Measurements from ENCODE around the gene KCNIP4.
"Not testable (repeated sequence)": the region's sequence is repeated elsewhere in the genome, so short reads cannot be mapped to it uniquely, and the experiment has no call there.

The KCNIP4 gene

DNA sequence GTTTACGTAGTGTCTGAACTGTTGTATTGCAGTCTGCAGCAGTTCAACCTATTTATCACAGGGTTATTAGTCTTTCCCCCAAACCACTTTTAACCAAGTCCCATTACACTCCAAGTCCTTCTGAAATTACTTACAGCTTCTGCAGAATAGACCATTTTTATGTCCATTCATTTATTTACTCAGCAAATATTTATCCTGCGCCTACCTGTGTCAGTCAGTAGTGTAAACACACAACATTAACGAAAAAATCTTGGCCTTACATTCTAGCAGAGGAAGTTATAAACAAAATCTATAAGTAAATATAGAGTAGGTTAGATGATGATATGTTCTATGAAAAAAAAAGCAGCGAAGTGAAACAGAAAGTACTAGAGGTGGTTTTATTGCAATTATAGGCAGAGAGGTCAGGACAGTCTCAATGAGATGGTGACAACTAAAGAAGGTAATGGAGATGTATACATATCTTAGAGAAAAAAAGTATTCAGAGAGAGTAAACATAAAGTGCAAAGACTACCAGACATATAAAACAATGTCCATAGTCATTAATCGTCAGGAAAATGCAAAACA lies 534.7 kb downstream of the KCNIP4 start:
- no peak for FAIRE-seq

DNA sequence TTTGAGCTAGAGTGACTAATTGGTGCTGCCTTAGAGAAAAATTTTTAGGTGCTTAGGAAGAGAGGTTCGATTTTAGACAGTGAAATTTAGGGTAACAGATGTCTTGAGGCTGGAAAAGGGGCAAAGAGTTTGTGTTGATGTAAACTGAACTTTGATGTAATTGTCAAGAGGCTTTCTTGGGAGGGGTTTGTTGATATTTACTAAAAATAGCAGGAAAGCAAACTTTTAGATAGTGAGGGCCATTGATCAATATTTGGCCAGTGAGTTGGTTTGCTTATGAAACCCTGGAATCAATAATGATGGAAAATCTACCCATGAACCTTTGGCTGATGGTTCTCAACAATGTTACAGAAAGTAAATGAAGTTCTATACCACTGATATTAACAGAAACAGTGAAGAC lies 537.5 kb downstream of the KCNIP4 start:
- FAIRE-seq (no peak), DNase-seq (ENCODE audit: extremely low spot score, insufficient read length, low read depth) (no peak)

More for the DNA sequence above, 534.7 kb downstream of the KCNIP4 start:
- no peak for DNase-seq (ENCODE audit: extremely low spot score, insufficient read length, low read depth)

- FAIRE-seq (no peak), DNase-seq (ENCODE audit: extremely low spot score, insufficient read length, low read depth) (no peak)
These were observed 538.2 kb downstream of the KCNIP4 start for GRCh38 chr4:21410372-21410771.

DNA sequence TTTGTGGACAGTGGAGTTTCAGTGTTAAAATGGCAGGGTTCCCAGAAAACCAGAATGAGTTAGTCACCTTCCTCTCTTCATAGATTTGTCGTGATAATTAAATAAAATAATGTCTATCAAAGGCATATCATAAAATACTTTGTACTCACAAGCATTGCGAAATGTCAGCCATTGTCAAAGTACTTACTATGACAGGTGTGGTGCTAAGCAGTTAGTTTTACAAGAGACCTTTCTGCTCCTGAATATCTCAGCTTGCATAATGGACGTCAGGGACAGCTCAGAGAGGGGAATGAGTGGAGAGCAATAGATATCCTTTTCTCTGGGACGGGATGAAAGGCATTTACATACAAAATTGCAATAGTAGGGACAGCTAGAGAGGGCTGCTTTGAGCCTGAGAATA lies 560.9 kb downstream of the KCNIP4 start:
- no peak for DNase-seq (ENCODE audit: extremely low spot score, insufficient read length, low read depth)
- no peak for FAIRE-seq

DNA sequence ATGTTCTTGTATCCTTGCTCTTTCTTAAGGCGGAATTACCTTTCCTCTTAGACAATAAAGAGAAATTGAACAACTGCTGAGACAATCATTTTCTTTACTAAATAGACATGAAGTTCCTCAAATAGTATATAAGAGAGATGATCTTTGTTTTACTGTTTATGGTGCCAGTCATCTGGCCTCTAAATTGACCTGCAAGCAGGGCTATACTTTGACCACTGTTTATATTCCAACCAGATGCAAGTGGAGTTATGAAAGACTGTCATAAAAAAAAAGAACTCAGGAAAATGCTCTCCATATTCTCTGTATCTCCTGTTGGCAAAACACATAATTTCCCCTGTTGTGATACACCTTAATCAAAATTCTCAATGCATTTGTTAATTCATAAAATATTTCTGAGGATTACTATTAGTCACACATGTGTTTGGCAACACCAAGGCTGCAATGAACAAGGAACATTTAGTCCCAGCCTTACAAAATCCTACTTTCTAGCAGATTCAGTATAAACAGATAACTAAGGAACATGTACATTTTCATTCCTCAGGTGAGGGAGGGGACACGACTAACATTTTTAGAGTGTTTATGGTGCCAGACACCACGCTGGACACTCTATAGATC lies 562.3 kb downstream of the KCNIP4 start:
- FAIRE-seq (no peak), DNase-seq (ENCODE audit: extremely low spot score, insufficient read length, low read depth) (no peak)

- FAIRE-seq (no peak), DNase-seq (ENCODE audit: extremely low spot score, insufficient read length, low read depth) (no peak)
These were observed 562.9 kb downstream of the KCNIP4 start for GRCh38 chr4:21385706-21386105.

- no peak for FAIRE-seq
- DNase-seq (ENCODE audit: extremely low spot score, insufficient read length, low read depth): no peak
These were observed 564.0 kb downstream of the KCNIP4 start for GRCh38 chr4:21384609-21385008.

GRCh38 chr4:21380861-21381260 lies 567.7 kb downstream of the KCNIP4 start:
- DNase-seq (ENCODE audit: extremely low spot score, insufficient read length, low read depth) (no peak), FAIRE-seq (no peak)

DNA sequence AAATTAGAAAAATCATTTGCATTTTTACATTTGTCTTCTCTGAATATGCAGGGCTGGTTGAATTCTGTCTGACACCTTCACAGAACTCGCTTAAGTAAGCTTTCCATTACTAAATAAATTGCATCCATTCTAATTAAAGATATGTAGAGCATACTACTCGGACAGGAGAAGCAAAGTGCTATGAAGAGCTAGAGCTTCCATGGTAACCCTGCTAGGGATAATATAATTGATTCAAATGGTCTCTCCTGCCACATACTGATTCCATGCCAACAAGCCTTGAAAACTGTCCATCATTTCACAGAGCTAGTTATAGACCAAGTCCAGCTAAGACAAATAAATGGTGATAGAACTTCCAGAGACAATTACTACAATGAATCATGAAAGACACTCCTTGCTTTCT lies 571.5 kb downstream of the KCNIP4 start:
- DNase-seq (ENCODE audit: extremely low spot score, insufficient read length, low read depth): no peak
- no peak for FAIRE-seq

DNA sequence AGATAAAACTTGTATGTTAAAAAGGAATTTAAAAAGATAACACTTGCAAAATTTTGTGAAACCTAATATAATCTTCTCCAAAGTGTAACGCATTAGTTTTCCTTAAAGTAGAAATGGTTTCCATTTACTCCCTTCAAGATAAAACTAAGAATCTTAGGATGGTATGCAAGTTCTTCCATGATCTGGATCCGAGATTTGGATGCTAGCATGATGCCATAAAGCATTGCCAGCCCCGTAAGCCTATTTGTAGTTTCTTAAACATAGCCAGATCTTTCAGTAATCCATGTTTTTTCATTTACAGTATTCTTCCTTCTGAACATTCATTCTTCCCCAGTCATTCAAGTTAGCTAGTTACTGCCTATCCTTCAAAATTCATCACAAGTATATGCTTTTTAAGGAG lies 572.4 kb downstream of the KCNIP4 start:
- no peak for DNase-seq (ENCODE audit: extremely low spot score, insufficient read length, low read depth)
- FAIRE-seq: no peak

DNA sequence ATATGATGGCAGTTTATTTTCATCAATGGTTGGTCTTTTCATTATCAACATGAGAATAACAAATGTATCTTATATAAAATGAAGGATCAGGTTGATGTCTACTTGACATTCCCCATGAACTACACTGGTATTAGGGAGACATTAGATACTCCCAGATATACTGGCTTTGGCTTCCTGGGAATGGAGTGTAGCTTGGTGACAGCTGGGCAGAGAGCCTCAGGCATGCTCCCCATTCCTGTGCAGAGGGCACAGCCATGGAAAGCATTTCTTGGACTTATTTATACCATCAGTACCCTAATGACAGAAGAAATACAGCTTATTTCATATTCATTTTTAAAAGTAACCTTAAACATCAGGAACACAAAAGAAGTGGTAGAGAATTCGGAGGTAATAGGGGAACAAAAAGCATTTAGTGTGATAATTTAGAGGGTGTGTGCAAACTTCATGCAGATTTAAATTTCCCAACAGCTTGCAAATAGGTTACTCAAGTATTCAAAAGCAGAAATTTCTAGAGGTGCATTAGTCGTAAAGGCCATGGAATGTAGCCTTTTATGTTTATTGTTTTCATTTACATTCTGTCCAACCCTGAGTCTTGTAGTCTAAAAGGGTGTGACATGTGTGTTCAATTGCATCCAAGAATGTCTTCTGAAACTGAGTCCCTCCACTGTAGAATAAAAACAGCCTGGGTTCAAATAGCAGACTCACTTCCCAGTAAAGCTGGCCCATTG lies 573.8 kb downstream of the KCNIP4 start:
- no peak for DNase-seq (ENCODE audit: extremely low spot score, insufficient read length, low read depth)
- no peak for FAIRE-seq

DNA sequence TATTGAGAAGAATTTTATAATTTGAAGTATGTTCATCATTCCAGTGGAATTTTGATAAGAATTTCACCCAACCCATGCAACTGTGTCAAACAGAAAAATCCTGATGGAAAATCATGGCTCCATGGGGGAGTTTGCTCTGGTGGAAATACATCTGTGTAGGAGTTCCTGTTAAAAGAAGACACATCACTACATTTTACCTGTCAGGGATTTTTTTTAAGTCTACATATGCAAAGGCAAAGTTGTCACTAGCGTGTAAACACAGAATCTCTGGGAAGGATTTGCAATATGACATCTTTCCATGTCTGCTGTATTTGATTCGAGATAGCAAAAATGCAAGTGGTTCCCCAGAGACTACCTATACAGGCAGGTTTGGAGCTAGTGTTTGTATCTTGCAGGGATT lies 581.0 kb downstream of the KCNIP4 start:
- DNase-seq (ENCODE audit: extremely low spot score, insufficient read length, low read depth) (no peak), FAIRE-seq (no peak)

DNA sequence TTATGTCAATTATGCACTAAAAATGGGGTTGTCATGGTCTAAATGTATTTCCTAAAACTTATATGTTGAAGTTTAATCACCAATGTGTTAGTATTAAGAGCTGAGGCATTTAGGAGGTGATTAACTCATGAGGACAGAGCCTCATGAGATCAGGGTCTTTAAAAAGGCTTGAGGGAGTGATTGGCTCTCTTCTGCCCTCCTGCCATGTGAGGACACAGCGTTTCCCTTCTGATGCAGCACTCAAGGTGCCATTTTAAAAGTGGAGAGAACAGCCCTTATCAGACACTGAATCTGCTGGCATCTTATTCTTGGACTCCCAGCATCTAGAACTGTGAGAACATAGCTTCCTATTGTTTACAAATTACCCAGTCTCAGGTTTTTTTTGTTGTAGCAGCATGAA lies 581.7 kb downstream of the KCNIP4 start:
- FAIRE-seq: no peak

GRCh38 chr4:21366312-21366711 lies 582.3 kb downstream of the KCNIP4 start:
- no peak for DNase-seq (ENCODE audit: extremely low spot score, insufficient read length, low read depth)
- no peak for FAIRE-seq

More for the DNA sequence above, 581.7 kb downstream of the KCNIP4 start:
- DNase-seq (ENCODE audit: extremely low spot score, insufficient read length, low read depth): no peak

DNA sequence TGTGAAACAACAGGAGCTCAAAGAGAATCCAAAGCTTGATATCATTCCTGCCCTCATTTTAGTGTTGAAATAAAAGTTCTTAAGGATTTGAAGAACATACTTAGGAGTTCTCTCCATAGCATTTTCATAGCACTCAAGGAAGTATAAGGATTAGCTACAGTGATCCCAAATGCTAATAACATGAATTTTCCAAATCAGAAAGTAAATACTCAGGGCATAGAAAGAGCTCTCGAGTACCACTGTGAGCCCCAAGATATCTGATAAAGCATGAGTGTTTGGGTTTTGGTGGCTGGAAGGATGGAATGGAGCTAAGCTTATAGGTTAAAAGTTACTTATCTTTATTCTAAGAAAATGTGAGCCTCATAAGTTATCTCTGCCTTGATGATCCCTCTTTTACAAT lies 584.9 kb downstream of the KCNIP4 start:
- DNase-seq (ENCODE audit: extremely low spot score, insufficient read length, low read depth) (no peak), FAIRE-seq (no peak)

DNA sequence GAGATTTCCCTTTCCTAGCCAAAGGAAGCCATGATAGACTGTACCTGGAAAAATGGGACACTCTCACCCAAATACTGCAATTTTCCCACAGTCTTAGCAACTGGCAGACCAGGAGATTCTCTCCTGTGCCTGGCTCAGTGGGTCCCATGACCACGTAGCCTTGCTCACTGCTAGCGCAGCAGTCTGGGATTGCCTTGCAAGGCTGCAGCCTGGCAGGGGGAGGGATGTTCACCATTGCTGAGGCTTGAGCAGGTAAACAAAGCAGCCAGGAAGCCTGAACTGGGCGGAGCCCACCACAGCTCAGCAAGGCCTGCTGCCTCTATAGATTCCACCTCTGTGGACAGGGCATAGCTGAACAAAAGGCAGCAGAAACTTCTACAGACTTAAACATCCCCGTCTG lies 596.2 kb downstream of the KCNIP4 start:
- FAIRE-seq; DNase-seq (ENCODE audit: extremely low spot score, insufficient read length, low read depth): not testable (repeated sequence)

DNA sequence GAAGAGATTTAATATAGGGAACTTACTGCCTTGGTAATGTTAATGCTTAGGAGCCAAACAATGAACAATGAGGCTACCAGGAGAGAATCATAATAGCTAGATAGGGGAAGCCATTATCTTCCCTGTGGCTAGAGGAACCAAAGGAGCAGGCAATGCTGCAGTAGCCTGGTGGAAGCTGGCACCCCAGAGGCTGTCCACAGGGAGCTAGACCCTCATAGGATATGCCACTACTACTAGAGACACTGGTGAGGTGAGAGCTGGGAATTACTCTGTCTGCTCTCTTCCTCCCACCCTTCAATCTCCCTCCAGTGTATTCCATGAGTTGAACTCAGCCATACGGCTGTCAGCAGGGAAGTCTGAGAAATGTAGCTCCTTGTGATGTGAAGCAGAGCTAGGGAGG lies 601.4 kb downstream of the KCNIP4 start:
- no peak for FAIRE-seq
- no peak for DNase-seq (ENCODE audit: extremely low spot score, insufficient read length, low read depth)

- FAIRE-seq (no peak), DNase-seq (ENCODE audit: extremely low spot score, insufficient read length, low read depth) (no peak)
These were observed 620.4 kb downstream of the KCNIP4 start for GRCh38 chr4:21327976-21328700.

DNA sequence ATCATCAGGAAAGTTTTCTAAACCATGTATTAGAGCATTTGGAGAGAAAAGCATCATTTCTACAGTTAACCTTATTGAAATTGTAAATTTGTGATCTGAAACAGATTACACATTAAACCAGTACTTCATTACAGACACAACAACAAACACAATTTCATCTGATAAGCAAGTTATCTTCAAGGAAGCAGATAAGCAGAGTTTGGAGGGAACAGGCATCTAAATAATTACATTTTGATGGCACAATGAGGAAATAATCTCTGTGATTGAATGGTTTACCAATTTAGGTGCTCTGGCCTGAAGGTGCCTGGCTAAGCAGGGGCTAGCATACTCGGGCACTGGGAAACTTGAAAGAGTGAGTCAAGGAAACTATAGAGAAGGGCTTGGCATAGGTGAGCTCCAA lies 628.5 kb downstream of the KCNIP4 start:
- no peak for DNase-seq (ENCODE audit: extremely low spot score, insufficient read length, low read depth)
- no peak for FAIRE-seq

GRCh38 chr4:21307709-21308108 lies 640.9 kb downstream of the KCNIP4 start:
- FAIRE-seq (no peak), DNase-seq (ENCODE audit: extremely low spot score, insufficient read length, low read depth) (no peak)

DNA sequence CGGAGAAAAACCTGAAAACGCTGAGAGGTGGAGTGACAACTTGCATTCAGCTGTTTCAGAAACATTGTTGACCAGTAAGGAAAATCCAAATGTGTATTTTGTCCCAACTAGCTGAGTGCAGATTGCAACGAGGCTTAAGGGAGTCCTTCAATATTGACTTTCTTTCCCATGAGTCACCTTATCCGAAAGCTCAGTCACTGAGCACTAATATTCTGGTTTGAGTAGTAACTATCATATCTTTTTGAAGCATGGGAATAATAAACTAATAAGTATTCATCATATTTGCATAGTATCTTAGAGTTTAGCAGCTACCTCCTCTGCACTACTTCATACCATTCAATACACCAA lies 644.1 kb downstream of the KCNIP4 start:
- no peak for FAIRE-seq
- DNase-seq (ENCODE audit: extremely low spot score, insufficient read length, low read depth): no peak
